GM19324 (cell line): Measurements from ENCODE around the gene SRPK2.
"Not testable (repeated sequence)": the region's sequence is repeated elsewhere in the genome, so short reads cannot be mapped to it uniquely, and the experiment has no call there.

Source experiments
- ATAC-seq: cut with Tn5 transposase; IDR thresholded peaks from one replicate; pipeline ENCODE4 v1.9.1; 2021; ENCODE audit warnings: mild to moderate bottlenecking, moderate library complexity; ENCODE audit not compliant: unreplicated experiment, low FRiP score

The SRPK2 gene

GRCh38 chr7:105306298-105306748, 82.4 kb downstream of the SRPK2 start:
- no peak for ATAC-seq

DNA sequence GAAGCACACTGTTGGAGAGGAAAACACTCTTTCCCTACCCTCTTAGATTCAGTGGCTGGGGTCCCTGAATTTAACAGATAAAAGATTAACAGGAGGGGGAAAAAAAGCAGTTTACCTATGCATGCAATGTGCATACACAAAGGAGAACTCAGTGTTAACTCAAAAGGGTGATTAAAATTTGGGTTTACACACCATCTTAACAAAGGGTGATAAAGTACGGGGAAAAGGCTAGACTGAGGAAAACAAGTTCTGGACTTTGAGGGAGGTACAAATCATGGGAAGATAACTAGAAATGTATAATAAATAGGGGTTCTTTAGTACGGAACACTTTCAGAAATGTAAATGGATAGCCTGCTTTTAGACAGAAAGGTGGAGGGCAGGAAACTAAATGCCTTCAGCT, 83.1 kb downstream of the SRPK2 start:
- ATAC-seq: no peak

DNA sequence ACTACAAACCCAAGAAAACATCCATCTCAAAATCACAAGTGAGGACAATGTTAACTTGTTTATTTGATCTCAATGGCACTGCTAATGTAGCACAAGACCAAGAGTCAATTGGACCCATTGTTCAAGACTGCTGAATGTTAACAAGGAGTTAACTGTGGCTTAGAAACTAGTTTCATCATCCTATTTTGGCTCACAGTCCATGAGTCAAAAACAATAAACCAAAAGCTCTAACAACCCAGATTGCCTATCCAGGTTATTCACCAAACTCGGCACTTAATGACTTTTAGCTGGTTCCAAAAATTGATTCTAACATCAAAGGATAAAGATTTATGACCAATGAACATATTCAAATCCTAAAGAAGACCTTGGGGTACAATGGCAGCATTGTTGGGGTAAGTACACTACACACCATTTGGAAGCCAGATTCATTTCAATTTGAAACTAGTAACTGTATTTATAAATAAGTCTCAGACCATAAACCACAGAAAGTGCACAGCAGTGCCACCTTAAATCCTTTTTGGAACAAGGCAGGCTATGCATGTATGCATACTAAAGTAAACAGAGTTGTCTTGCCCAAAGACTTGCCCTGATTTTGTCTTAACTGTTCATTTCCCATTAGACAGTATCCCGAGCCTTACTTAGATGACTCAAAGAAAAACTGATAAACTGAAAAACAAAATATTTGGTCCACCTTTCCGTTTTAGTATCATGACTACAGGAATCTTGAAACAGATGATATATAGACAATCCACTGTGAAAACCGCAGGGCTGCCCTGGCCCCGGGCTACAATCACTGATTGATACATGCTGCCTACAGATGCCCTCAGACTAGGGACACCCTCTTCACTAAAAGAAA, 84.5 kb downstream of the SRPK2 start:
- ATAC-seq: peak; percentile 72

- ATAC-seq: not testable (repeated sequence)
Measured at GRCh38 chr7:105300587-105300986, 88.1 kb downstream of the SRPK2 start.

DNA sequence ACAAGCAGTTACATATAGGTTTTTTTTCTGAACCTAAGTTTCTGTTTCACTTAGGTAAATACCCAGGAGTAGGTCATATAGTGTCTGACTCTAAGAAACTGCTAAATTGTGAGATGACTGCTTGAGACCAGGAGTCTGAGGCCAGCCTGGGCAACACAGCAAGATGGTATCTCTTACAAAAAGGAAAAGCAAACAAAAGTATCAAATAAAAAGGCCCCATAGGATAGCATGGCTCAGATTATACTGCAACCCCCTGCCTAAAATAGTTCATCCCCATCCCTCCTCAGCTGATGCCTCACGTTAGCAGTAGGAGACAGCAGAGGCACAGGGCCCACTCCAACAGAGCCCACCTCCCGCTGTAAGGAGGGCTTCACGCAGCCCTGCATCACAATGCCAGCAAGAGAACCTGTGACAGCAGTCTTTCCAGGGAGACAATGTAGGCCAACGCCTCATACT, 90.3 kb downstream of the SRPK2 start:
- ATAC-seq: peak; percentile 76

GRCh38 chr7:105297985-105298384, 90.7 kb downstream of the SRPK2 start:
- peak; percentile 29 for ATAC-seq

GRCh38 chr7:105297309-105297708, 91.4 kb downstream of the SRPK2 start:
- ATAC-seq: no peak

DNA sequence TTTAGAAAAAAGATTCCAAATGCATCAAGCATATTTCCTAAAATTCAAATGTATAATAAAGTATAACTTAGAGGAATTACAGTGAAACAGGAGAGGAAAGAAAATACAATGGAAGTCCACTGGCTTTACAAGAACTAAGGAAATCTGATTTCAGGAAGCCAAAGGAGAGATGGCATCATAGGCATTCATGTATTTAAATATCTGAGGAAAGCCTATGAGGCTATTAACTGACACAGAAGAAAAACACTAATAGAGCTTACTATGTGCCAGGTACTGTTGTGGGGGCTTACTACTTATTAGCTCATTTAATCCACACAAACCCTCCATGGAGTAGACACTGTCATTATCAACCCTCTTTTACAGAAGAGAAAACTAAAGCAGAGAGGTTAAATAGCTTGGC, 92.2 kb downstream of the SRPK2 start:
- no peak for ATAC-seq

DNA sequence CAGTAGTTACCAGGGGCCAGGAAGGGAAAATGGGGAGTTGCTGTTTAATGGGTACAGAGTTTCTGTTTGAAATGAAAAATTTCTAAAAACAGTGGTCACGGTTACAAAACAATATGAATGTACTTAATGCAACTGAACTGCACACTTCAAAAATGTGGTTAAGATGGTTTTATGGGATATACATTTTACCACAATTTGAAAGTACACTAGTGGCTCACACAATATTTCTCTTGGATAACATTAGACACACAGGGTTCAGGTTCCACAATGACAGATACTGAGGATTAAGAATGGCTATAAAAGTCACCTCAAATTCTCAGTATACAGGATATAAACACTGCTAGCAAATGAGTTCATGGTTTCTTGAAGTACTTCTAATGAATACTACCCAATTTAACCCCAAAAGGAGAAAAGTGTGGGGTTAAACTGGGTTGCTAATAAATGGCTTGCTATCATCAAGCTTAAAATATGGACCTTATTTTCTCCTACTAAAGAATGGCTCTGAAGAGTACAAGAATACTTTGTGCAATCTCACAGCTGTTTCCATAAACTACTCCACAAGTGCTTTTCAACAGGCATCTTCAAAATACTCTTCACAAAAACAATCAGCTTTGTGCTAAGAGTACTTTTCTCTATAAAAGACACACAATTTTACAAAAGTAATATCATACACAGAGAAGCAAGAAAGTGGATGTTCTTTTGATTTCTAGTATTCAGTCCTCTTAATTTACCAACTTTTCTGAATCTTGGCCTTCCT, 92.9 kb downstream of the SRPK2 start:
- no peak for ATAC-seq

DNA sequence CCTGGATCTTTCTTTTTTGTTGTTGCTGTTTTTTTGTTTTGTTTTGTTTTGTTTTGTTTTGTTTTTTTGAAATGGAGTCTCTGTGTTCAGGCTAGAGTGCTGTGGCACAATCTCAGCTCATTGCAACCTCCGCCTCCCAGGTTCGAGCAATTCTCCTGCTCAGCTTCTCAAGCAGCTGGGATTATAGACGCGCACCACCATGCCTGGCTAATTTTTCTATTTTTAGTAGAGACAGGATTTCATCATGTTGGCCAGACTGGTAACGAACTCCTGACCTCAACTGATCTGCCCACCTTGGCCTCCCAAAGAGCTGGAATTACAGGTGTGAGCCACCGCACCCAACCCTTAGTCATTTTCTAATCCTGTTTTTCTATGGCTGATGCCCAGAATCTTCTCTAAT, 94.2 kb downstream of the SRPK2 start:
- ATAC-seq: not testable (repeated sequence)

- ATAC-seq: no peak
Measured at GRCh38 chr7:105289704-105290103, 99.0 kb downstream of the SRPK2 start.

GRCh38 chr7:105286441-105286840, 102.3 kb downstream of the SRPK2 start:
- ATAC-seq: no peak

DNA sequence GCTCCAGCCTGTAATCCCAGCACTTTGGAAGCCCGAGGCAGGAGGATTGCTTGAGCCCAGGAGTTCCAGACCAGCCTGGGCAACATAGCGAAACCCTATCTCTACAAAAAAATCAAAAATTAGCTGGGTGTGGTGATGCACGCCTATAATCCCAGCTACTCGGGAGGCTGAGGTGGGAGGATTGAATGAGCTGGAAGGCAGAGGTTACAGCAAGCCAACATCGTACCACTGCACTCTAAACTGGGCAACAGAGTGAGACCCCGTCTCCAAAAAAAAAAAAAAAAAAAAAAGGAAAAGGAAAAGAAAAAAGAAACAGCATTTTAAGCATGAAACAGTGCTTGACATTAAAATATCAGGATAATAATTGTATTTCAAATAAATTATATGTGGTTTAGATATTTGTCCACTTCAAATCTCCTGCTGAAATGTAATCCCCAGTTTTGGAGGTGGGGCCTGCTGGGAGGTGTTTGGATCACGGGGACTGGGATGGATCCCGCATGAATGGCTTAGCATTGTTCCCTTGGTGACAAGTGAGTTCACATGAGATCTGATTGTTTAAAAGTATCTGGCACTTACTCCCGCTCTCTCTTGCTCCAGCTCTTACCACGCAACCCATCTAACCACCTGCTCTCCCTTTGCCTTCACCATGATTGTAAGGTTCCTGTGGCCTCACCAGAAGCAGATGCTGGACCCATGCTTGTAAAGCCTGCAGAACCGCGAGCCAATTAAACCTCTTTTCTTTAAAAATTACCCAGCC, 103.4 kb downstream of the SRPK2 start:
- no peak for ATAC-seq

DNA sequence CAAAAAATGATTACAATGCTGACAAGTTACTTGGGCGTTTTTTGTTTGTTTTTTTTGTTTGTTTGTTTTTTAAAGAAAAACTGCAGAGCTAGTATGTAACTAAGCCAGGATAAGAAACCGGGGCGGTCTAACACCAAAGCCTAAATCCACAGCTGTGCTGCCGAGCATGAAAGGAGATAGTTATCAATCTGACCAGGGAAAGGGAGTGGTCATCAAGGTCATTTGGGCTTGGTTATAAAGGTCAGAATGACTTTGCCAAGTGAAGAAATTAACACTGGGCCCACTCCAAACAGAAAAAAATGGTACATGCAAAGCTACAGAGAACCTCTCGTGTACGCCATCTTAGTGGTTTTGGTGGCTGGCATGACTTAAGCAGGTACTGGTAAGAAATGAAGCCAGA, 104.7 kb downstream of the SRPK2 start:
- no peak for ATAC-seq

GRCh38 chr7:105281966-105282365, 106.8 kb downstream of the SRPK2 start:
- ATAC-seq: no peak

GRCh38 chr7:105279688-105280007, 109.1 kb downstream of the SRPK2 start:
- ATAC-seq: no peak

DNA sequence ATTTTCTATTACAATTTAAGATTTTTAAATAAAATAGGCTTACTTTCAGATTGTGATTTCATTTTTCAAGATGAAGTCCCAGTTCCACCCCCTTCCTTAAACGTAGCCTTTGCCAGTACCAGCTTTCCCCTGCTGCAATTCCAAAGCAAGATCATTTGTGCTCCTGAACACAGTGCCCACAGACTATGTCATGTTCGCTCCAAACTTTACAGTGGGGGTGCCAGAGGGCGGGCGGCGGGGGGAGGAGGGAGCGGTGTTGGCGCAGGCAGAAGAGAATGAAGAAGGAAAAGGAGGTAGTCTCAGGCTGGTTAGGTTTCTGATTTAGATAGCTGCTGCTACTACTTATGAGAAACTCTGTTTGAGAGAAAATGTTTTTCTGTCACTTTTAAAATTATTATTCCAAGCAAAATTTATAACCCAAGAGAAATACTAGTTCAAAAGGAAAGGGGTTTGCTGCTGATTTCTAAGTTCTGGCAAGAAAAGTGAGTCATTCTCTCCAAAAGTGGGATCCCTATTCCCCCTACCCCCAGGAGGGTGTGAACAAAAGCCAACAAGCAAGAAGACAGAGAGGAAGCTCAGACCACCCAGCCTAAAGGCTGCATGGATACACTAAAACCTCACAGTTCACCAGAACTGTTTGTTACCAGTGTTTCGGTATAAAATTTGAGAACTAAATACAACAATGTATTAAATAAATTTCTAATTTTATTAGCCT, 109.6 kb downstream of the SRPK2 start:
- ATAC-seq: no peak

- ATAC-seq: no peak
Measured at GRCh38 chr7:105278565-105278964, 110.2 kb downstream of the SRPK2 start.

- no peak for ATAC-seq
Measured at GRCh38 chr7:105277341-105277740, 111.4 kb downstream of the SRPK2 start.

DNA sequence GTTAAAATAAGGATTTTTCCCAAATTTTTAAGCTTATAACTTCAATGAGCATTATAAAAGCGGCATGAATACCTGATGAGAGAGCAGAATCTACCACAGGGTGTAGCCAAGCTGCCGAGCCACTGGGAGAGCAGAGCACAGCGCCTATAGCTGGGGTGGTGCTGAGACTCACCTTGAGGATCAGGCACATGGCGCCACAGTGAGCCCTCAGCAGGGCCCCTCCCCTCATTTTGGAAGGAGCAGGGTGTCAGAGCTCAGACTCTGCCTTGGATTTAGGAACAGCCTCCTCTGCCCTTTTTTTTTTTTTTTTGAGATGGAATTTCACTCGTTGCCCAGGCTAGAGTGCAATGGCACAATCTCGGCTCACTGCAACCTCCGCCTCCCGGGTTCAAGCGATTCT, 118.6 kb downstream of the SRPK2 start:
- no peak for ATAC-seq
